GM21737 (cell line): ENCODE results near the gene LANCL1.
A peak's percentile ranks its signal among the peaks of the same experiment; 100 is the strongest.

ENCODE experiments used
- ATAC-seq: cut with Tn5 transposase; IDR thresholded peaks from one replicate; pipeline ENCODE4 v1.9.1; 2021; ENCODE audit warnings: mild to moderate bottlenecking, moderate library complexity; ENCODE audit not compliant: unreplicated experiment

The LANCL1 gene, protein sequence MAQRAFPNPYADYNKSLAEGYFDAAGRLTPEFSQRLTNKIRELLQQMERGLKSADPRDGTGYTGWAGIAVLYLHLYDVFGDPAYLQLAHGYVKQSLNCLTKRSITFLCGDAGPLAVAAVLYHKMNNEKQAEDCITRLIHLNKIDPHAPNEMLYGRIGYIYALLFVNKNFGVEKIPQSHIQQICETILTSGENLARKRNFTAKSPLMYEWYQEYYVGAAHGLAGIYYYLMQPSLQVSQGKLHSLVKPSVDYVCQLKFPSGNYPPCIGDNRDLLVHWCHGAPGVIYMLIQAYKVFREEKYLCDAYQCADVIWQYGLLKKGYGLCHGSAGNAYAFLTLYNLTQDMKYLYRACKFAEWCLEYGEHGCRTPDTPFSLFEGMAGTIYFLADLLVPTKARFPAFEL

DNA sequence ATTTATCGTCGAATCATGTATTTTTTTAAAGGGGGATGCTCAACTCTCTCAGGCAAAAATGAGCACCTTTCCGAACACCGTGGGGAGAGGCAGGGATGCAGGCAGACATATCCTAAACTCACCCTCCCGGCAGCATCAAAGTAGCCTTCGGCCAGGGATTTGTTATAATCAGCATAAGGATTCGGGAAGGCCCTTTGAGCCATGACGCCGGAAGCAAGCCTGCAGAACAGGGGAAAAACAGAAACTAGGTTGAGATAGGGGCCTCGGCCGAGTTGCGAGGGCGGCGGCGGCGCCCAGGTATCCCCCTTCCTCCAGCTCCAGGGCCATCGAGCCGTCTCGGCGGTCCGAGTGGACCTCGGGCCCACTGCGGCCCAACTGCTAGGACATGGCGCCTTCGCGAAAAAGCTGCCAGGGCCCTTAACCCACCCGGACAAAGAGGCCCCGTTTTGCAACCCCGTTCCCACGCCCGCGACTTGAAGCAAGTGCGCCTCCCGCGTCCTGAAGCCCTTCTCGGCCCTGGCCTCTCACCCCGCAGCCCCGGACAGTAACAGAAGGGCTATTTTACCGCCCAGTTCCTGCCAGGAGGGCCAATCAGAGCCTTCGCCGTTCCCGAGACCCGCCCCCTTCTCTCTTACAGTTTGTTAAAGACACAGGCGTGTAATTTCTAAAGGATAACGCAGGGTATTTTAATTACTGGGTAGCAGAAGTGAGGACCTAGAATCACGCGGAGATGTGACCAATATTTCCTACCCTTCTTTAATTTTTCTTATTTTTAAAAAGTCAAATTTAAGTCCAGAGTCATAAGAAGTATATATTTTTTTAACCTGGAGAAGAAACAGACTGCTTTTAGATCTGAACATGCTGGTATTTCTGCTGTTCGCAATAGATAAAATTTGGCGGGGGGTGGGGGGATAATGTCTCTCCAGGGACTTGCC is at the start of gene LANCL1:
Gene LANCL1 (minus strand): TSS at position 566 of the 935 bp plus-strand sequence. CDS start 363 bp downstream, at position 203.
- peak; percentile 100 for ATAC-seq

DNA sequence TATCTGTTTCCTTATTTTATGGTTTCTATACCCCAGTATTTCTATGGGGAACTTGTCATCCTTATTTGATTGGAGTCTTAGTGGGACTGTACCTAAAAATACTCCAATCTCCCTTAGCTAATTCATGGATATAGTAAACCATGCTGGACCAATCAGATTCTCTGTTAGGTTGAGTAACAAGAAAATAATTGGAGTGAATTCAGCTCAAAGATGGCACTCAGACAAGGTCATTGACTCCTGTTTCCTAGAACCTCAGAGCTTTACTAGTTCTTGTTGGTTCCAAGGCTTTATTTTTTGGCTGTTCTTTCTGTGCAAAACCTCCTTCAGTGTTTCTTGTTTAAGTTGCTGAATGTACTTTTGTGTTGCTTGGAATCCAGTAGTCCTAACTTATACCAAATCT is 48.0 kb upstream of the LANCL1 start:
- ATAC-seq: no peak

GRCh38 chr2:210523650-210524289 is 47.2 kb upstream of the LANCL1 start:
- no peak for ATAC-seq

- ATAC-seq: no peak
Observed at GRCh38 chr2:210522399-210522798, 45.8 kb upstream of the LANCL1 start.

DNA sequence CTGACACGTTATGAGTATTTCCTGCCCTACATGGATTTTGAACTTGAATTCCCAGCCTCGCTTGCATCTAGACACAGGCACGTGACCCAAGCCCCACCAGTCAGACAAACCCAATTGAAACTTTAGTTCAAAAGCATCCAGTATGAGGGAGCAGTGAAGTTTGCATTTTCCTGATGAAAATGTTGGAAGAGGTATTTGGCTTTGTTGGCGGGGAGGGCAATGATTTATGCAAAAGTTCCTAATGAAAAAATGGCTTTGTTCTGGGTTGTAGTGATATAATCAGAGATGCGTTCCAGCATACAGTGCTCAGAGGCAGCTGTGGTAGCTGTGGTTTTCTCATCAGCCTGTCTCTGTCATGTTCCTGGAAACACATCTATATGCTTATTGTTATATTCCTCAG is 43.0 kb upstream of the LANCL1 start:
- no peak for ATAC-seq

GRCh38 chr2:210517264-210517663 is 40.7 kb upstream of the LANCL1 start:
- ATAC-seq: no peak

DNA sequence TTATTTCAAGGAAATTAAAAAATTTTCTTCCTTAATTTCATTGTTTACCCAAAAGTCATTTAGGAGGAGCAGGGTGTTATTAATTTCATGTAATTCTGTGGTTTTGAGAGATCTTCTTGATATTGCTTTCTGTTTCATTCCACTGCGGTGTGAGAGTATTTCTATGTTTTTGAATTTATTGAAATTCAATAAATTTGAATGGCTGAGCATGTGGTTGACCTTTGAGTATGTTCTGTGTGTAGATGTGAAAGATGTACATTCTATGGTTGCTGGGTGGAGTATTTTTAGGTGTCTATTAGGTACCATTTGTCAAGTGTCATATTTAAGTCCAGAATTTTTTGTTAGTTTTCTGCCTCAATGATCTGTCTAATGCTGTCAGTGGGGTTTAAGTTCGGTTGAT is 39.4 kb upstream of the LANCL1 start:
- ATAC-seq: no peak

DNA sequence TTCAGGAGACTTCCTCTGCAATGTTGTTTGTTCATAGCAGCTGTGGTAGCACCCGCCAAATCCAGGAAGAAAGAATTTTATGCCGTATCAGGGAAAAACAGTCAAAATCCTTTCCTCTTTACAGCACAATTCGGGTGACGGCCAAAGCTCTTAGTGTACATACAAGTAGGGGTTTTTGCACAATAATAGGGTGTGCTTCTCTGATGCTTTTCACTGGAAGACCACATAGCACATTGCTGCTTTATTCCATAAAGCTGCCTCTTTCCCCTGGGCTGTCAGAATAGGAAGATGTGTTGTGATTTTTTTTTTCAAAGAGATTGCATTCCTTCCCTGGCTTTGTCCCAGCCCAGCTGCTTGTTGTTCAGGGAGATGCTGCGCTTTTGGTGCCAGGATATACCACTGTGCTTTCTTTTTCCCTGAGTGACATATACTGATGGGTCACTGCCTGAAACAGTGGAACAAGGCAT is 27.2 kb upstream of the LANCL1 start:
- ATAC-seq: no peak

DNA sequence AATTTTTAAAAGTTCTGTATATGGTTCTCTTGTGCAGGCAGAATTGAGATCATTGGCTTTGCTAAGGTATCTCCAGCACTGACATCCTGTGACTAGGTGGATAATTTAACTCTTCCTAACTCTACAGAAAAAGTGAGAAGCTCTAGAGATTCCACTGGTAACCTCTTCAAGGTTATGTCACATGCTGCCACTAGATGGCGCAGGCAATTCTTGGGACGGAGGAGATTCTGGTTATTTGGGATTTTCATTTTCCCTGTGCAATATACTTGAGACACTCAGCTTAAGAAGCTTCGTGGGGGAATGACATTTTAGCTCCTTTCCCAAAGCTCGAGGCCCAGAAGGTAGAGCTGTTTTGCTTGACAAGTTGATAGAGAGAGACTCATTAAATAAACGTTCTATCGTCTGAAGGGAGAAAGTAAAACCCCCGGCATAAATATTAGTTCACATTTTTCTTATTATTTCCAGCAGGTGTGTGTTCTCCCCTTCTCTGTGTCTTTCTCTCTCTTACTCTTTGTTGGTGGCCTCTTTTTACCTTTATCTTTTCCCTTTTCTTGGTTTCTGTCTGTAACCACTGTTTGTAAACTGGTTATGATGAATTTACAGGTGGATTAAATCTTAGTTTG is 26.6 kb upstream of the LANCL1 start:
- ATAC-seq: peak; percentile 93

- ATAC-seq: peak; percentile 85
Observed at GRCh38 chr2:210496512-210496911, 20.0 kb upstream of the LANCL1 start.

DNA sequence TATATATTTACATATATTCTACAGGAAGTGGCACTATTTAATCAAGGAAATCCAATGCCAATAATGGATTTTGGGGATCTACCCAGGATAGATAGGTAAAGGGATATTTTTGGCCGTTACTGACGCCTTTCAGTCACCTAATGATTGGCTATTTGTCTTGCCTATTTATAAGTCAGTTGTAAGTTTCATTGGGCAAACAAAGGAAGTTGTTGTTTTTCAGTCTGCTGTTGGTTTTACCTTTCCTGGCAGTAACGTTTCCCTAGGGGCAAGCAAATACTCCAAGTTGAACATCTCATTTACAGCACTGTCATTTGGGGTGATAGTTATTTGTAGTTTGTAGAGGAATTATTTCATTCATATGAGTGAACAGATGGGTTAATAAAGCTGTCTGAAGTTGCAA is 17.0 kb upstream of the LANCL1 start:
- no peak for ATAC-seq

DNA sequence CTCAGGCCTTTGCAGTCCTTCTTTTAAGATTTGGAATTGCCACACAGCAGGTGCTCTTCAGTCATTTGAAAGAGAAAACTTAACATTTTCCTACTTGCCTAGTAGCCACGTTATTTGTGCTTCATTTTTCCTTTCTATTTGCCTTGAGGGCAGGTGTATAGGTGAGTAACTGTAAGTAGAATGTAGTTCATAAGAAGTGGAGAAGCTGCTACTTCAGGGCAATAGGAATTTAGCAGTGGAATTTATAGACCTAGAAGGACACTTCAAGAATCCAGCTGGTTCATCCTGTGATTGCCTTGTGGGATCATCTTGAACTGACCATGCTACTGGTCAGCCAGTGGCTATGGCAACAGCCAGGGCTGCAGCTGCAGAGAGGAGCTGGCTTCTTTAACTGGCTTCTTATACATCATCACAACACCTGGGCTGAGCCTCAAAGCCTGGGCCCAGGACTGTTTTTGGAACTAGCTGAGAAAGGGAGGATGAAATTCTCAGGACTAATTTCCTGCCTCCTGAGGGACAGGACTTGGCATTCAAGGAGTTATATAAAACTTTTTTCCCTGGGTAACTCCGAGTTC is 5.1 kb upstream of the LANCL1 start:
- ATAC-seq: no peak

- ATAC-seq: no peak
Observed at GRCh38 chr2:210480764-210481163, 4.2 kb upstream of the LANCL1 start.

GRCh38 chr2:210480079-210480478 is 3.5 kb upstream of the LANCL1 start:
- ATAC-seq: no peak

DNA sequence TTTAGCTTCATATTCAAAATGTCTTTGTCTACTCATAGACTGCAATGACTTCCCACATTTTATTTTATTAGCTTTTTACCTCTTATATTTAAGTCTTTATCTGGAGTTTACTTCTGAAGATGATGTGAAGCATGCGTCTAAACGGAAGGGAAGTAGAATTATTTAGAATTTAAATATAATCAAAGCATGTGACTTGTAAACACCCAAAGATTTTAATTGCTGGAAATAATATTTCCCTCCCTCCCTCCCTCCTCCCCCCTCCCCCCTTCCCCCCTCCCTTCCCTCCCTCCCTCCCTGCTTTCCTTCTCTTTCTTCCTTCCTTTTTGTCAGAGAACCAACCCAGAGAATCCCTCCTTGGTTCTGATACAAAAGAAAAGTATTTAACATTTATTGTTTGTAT is 2.1 kb upstream of the LANCL1 start:
- no peak for ATAC-seq

DNA sequence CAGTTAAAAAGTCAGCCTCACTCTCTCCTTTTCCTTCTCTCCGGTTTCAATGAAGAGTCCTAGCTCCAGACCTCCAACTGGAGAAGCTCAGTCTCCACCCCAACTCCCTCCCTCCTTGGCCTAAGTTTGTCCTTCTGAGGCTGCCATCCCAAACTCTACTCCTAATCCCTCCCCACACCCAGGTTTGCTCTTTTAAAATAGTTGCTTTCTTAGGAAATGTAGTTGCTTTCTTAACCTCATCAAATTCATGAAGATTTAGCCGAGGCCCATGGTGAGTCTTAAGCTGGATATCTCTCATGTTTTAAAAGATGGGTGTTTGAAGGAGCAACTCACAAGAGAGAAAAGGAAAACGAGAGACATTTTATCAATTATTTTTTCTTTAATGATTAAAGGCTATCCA is 937 bp upstream of the LANCL1 start:
- no peak for ATAC-seq

DNA sequence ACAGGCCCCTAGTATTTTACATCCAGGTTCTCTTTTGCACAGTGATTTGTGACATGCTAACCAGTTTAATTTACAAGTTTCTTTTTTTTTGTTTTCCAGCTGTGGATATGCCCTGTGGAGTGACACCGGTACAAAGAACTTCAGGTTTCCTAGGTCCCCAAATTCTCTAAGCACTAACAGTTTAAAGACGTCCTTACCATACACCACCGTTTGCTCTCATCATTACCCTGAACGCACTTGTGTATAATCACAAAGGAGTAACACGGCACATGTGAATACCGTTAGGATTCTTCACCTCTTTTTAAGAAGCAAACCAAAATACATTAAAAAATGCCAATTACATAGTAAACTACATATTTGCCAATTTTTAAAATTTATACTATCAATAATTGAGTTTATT is 853 bp downstream of the LANCL1 start:
- ATAC-seq: no peak

GRCh38 chr2:210474776-210475175 is 1.8 kb downstream of the LANCL1 start:
- no peak for ATAC-seq

- ATAC-seq: peak; percentile 63
Observed at GRCh38 chr2:210461401-210461800, 15.2 kb downstream of the LANCL1 start.
